Retinal pigment epithelial cell (primary cell): ENCODE measurements around the gene ACVR1C.
"Not testable (repeated sequence)": the region's sequence is repeated elsewhere in the genome, so short reads cannot be mapped to it uniquely, and the experiment has no call there.

ENCODE experiments used
- DNase-seq: peaks from one replicate; pipeline ENCODE4 v3.0.0-alpha.2; 2010; ENCODE audit warnings: low read depth
- H3K4me3 ChIP-seq: 2 replicates; pipeline ENCODE4 v1.5.1; 2011; ENCODE audit warnings: mild to moderate bottlenecking, low read length, control low read depth, moderate library complexity
- TF ChIP-seq, protein P1 (sequence below): conservative IDR thresholded peaks from 2 replicates; pipeline ENCODE4 v1.5.1; 2011; ENCODE audit warnings: low read depth, low read length, control low read depth, inconsistent platforms

ACVR1C gene

DNA sequence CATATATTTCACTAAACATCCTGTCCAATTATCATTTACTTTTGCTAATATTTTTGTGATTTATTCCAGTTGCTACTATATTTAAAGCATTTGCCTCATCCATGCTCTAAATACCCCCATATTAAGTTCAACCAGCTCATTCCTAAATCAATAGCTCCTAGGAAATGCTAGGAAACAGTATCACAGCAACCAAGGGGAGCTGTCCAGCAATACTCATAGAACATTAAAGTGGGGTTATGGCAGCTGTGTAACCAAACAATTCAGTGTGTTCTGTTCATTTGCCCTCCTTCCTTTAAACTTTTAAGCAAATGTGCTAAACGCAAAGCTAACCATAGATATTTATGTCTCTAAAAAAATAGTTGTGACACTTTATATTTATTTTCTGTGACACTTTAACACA lies 41.1 kb downstream of the ACVR1C start:
- no peak for DNase-seq
- TF ChIP-seq, protein P1, sequence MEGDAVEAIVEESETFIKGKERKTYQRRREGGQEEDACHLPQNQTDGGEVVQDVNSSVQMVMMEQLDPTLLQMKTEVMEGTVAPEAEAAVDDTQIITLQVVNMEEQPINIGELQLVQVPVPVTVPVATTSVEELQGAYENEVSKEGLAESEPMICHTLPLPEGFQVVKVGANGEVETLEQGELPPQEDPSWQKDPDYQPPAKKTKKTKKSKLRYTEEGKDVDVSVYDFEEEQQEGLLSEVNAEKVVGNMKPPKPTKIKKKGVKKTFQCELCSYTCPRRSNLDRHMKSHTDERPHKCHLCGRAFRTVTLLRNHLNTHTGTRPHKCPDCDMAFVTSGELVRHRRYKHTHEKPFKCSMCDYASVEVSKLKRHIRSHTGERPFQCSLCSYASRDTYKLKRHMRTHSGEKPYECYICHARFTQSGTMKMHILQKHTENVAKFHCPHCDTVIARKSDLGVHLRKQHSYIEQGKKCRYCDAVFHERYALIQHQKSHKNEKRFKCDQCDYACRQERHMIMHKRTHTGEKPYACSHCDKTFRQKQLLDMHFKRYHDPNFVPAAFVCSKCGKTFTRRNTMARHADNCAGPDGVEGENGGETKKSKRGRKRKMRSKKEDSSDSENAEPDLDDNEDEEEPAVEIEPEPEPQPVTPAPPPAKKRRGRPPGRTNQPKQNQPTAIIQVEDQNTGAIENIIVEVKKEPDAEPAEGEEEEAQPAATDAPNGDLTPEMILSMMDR: no peak
- no peak overlapping the region for H3K4me3 ChIP-seq

DNA sequence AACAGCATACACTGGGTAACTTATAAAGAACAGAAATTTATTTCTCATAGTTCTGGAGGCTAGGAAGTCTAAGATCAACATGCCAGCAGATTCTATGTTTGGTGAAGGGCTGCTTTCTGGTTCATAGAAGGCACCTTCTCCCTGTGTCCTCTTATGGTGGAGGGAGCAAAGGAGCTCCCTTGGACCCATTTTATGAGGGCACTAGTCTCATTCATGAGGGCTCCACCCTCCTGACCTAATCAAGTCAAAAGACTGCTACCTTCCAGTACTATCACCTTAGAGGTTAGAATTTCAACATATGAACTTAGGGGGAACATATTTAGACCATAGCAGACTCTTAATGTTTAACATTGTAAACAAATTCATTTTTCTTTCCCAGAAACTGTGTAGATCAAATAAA lies 54.5 kb downstream of the ACVR1C start:
- no peak for DNase-seq
- TF ChIP-seq, protein P1: no peak
- H3K4me3 ChIP-seq: no peak overlapping the region

DNA sequence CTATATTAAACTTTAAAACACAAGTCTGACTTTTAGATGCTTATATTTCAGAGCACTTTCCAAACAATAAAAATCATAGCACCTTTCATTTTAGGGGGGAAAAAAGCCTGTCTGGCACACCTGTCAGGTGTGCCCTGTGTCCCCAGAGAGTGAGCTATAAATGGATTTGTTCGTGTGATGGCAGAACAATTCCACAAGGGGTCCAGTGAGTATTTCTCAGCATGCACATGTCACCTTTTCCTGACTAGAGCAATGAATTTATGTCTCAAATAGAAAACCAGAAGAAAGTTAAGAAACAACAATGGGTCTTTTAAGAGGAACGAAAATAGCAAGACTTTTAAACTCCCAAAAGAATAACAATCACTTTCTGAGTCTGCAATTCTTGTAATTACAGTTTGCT lies 55.9 kb downstream of the ACVR1C start:
- TF ChIP-seq, protein P1: peak; percentile 56
- DNase-seq: no peak
- H3K4me3 ChIP-seq: no peak overlapping the region

DNA sequence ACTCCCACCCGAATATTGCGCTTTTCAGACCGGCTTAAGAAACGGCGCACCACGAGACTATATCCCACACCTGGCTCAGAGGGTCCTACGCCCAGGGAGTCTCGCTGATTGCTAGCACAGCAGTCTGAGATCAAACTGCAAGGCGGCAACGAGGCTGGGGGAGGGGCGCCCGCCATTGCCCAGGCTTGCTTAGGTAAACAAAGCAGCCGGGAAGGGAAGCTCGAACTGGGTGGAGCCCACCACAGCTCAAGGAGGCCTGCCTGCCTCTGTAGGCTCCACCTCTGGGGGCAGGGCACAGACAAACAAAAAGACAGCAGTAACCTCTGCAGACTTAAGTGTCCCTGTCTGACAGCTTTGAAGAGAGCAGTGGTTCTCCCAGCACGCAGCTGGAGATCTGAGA lies 62.0 kb downstream of the ACVR1C start:
- H3K4me3 ChIP-seq, DNase-seq: not testable (repeated sequence)

DNA sequence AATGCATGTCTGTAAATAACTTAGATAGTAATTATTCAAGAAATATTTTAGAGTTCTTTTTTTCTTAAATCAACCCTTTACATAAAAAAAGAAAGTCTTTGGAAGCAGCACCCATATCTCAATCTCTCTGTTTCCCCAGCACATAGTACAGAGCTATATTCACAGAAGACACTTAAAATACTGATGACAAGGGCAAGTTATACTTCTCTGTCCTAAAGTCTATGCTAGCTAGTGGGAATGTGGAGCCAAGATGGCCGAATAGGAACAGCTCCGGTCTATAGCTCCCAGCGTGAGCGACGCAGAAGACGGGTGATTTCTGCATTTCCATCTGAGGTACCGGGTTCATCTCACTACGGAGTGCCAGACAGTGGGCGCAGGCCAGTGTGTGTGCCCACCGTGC lies 62.6 kb downstream of the ACVR1C start:
- not testable (repeated sequence) for DNase-seq, H3K4me3 ChIP-seq

DNA sequence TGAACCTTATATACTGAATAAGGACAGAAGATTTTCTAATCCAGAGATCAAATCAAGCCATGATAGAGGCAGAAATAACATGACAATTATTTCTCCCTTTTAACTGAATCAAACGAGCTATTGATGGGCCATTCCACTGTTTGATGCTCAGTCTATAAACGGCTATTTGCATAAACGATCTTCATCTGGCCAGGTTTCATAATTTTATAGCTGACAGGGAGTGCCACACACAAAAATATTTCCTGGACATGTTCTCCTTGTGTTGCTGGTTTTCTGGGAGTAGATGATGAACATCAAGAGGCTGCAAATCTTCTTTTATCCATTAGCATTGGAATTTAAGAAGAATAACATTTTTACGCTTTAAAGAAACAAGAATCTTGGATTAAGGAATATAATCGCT lies 63.1 kb downstream of the ACVR1C start:
- no peak for DNase-seq
- no peak overlapping the region for H3K4me3 ChIP-seq
- TF ChIP-seq, protein P1: no peak

DNA sequence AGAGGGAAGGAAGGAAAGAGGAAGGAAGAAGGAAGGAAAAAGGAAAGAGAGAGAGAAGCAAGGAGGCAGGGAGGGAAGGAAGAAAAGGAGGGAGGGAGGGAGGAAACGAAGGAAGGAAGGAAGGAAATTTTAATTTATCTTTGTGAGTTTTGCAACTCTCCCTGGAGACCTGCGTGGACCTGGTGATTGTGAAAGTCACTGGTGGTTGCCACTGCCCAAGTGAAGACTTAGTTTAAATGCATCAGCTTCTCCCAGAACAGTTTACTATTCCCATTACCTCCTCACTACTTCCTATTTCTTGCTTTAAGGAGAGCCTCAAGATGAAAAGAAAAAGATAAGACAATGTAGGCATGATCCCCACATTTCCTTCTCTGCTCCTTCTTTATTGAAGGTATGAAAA lies 68.8 kb downstream of the ACVR1C start:
- no peak overlapping the region for H3K4me3 ChIP-seq
- TF ChIP-seq, protein P1: no peak
- no peak for DNase-seq

DNA sequence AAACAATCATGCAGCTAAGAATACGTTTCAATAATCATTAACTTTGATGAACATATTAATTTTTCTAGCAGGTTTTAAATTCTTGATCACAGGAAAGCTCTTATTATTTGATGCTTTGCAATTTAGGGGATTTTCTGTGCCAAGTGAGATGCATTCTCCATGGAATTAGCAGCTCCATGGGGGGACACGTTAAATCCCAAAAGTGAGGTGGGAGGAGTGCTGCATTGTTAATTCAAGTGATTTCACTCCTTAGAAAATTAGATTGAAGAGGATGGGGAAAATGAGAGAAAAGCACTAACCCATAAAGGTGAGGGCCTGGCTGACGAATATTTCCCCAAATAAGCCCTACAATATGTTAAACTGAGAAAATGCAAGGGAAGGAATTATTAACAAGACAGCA lies 69.2 kb downstream of the ACVR1C start:
- TF ChIP-seq, protein P1: no peak
- no peak overlapping the region for H3K4me3 ChIP-seq
- no peak for DNase-seq
